LNCAP (cell line): ENCODE data around the gene SLC29A1.

ENCODE experiments used
- CTCF ChIP-seq: fragments of 450-650 bp; IDR thresholded peaks from 2 replicates; pipeline ENCODE4 v1.5.1; 2017; ENCODE audit warnings: mild to moderate bottlenecking

The SLC29A1 gene

GRCh38 chr6:44270526-44271405 is 47.4 kb downstream of the SLC29A1 start:
- no peak for TF ChIP-seq CTCF

GRCh38 chr6:44271406-44271723 is 48.0 kb downstream of the SLC29A1 start:
- TF ChIP-seq CTCF, result no peak

GRCh38 chr6:44271914-44272313 is 48.5 kb downstream of the SLC29A1 start:
- TF ChIP-seq CTCF, result no peak

GRCh38 chr6:44272529-44272928 is 49.1 kb downstream of the SLC29A1 start:
- TF ChIP-seq CTCF, result no peak

GRCh38 chr6:44272999-44273566 is 49.7 kb downstream of the SLC29A1 start:
- TF ChIP-seq CTCF, result no peak

- TF ChIP-seq CTCF, result no peak
These were observed 50.2 kb downstream of the SLC29A1 start for GRCh38 chr6:44273617-44274016.

GRCh38 chr6:44275271-44275748 is 51.9 kb downstream of the SLC29A1 start:
- no peak for TF ChIP-seq CTCF
